GM12878 (cell line): ENCODE data around the gene MPST. TPM values are rescaled to one million over a fixed set of nuclear protein-coding genes. Genes with fewer than 3 reads are reported as not detected.

Experiments used
- ATAC-seq: fragments of 200-7000 bp; cut with Tn5 transposase; 3 replicates; pipeline ENCODE4 v1.9.1; 2020; ENCODE audit warnings: mild to moderate bottlenecking, moderate library complexity
- BruUV-seq: library from RNA; stranded (reverse); fragments of 400-500 nt; replicated peaks from 2 replicates; lab custom pipeline; 2021; lab: Mats Ljungman, UMichigan
- CTCF ChIA-PET: fragments of 300-600 bp; sonication (Branson Sonifier 250); formaldehyde crosslinking; extraction: SDS; loops from one replicate; lab custom pipeline; 2021; ENCODE audit warnings: inconsistent platforms; lab: Yijun Ruan, JAX
- POLR2A ChIA-PET: fragments of 350-600 bp; formaldehyde crosslinking; extraction: SDS; loops from one replicate; lab custom pipeline; 2021; ENCODE audit warnings: inconsistent platforms; lab: Charles Lee
- RAD21 ChIA-PET: fragments of 300-600 bp; sonication (Branson Sonifier 250); formaldehyde crosslinking; loops from one replicate; lab custom pipeline; 2023; ENCODE audit warnings: antibody characterized with exemption; ENCODE audit not compliant: unreplicated experiment; lab: Charles Lee
- SMC1A ChIA-PET: fragments of 300-600 bp; sonication (Branson Sonifier 250); formaldehyde crosslinking; loops from one replicate; lab custom pipeline; 2023; ENCODE audit not compliant: unreplicated experiment, uncharacterized antibody; lab: Charles Lee
- DNase-seq: peaks from one replicate; pipeline ENCODE4 v3.0.0-alpha.2; 2011; ENCODE audit warnings: low read depth, low spot score
- FAIRE-seq: peaks from 3 replicates; lab custom pipeline; 2011; peaks lifted over from hg19 to GRCh38; lab: Jason Lieb, UNC
- H2AFZ ChIP-seq: 2 replicates; pipeline ENCODE4 v1.6.0; 2011; ENCODE audit warnings: low read depth, low read length, control low read depth; ENCODE audit not compliant: control insufficient read depth
- H3K27ac ChIP-seq: 2 replicates; pipeline ENCODE4 v1.5.1; 2011; ENCODE audit warnings: control low read depth; ENCODE audit not compliant: control insufficient read depth, insufficient read depth
- H3K27me3 ChIP-seq, 2 experiments: replicated peaks in 1 of 2; 2 replicates each; pipeline versions ENCODE4 v1.6.0 to v1.6.1; 2011; ENCODE audit warnings: low read length in 1 of 2; ENCODE audit not compliant: control insufficient read depth in 2 of 2, insufficient read depth in 2 of 2
- H3K36me3 ChIP-seq, 2 experiments: 2 replicates each; pipeline ENCODE4 v1.5.1; 2011; ENCODE audit warnings: low read length in 1 of 2; ENCODE audit not compliant: control insufficient read depth in 2 of 2, insufficient read depth in 2 of 2
- H3K4me1 ChIP-seq: 2 replicates; pipeline ENCODE4 v1.6.1; 2011; ENCODE audit warnings: mild to moderate bottlenecking, low read length, moderate library complexity, mixed read lengths; ENCODE audit not compliant: control insufficient read depth, insufficient read depth
- H3K4me2 ChIP-seq: 2 replicates; pipeline ENCODE4 v1.6.0; 2011; ENCODE audit warnings: control low read depth; ENCODE audit not compliant: control insufficient read depth, insufficient read depth
- H3K4me3 ChIP-seq: fragments of 200-600 bp; sonication (generic); 2 replicates; pipeline ENCODE4 v1.5.1; 2016
- H3K79me2 ChIP-seq: 2 replicates; pipeline ENCODE4 v1.6.0; 2011; ENCODE audit warnings: low read length; ENCODE audit not compliant: control insufficient read depth, insufficient read depth
- H3K9ac ChIP-seq: 2 replicates; pipeline ENCODE4 v1.8.0; 2011; ENCODE audit warnings: low read length, control low read depth, mixed read lengths; ENCODE audit not compliant: control insufficient read depth, insufficient read depth
- H3K9me3 ChIP-seq: replicated peaks from 3 replicates; pipeline ENCODE4 v1.5.1; 2011; ENCODE audit warnings: mild to moderate bottlenecking, low read length; ENCODE audit not compliant: control insufficient read depth, insufficient read depth
- H4K20me1 ChIP-seq: 2 replicates; pipeline ENCODE4 v1.6.0; 2011; ENCODE audit not compliant: control insufficient read depth, insufficient read depth
- CTCF ChIP-seq, 3 experiments: IDR thresholded peaks in 2 of 3; conservative IDR thresholded peaks in 1 of 3; 2 replicates each; pipeline ENCODE4 v1.5.1; 2011; ENCODE audit warnings: low read depth in 3 of 3, low read length in 3 of 3, mild to moderate bottlenecking in 3 of 3, control low read depth in 2 of 3, moderate library complexity in 2 of 3, inconsistent platforms in 1 of 3, mixed read lengths in 1 of 3; ENCODE audit not compliant: control insufficient read depth in 2 of 3, insufficient read depth in 1 of 3; ENCODE audit errors: extremely low read depth in 1 of 3
- E4F1 ChIP-seq: fragments of 450-650 bp; IDR thresholded peaks from 2 replicates; pipeline ENCODE4 v1.6.1; 2018; ENCODE audit warnings: borderline replicate concordance, mild to moderate bottlenecking; ENCODE audit not compliant: partially characterized antibody
- NRF1 ChIP-seq: conservative IDR thresholded peaks from 2 replicates; pipeline ENCODE4 v1.6.1; 2011; ENCODE audit warnings: mild to moderate bottlenecking, low read depth, low read length, improper control_type of control experiment
- RAD21 ChIP-seq: IDR thresholded peaks from 2 replicates; pipeline ENCODE4 v1.6.1; 2011; ENCODE audit warnings: mild to moderate bottlenecking, low read depth, low read length, moderate library complexity; ENCODE audit not compliant: insufficient read depth
- RBBP5 ChIP-seq: fragments of 200-600 bp; sonication (generic); conservative IDR thresholded peaks from 2 replicates; pipeline ENCODE4 v1.6.1; 2016
- RELA ChIP-seq: fragments of 450-650 bp; IDR thresholded peaks from 2 replicates; pipeline ENCODE4 v1.8.0; 2014; ENCODE audit warnings: borderline replicate concordance; ENCODE audit not compliant: partially characterized antibody
- TARDBP ChIP-seq: IDR thresholded peaks from 2 replicates; pipeline ENCODE4 v1.6.1; 2016; ENCODE audit warnings: borderline replicate concordance
- YY1 ChIP-seq: IDR thresholded peaks from 2 replicates; pipeline ENCODE4 v1.6.1; 2011; ENCODE audit warnings: low read depth, mild to moderate bottlenecking, low read length
- WGBS: methylation state at CpG from one replicate; pipeline ENCODE4 v1.1.6; 2016; ENCODE audit warnings: low lambda C conversion rate; ENCODE audit not compliant: insufficient replicate concordance, insufficient coverage; ENCODE audit errors: missing lambda C conversion rate; 5-methylcytosine and 5-hydroxymethylcytosine counted together
- in situ Hi-C: fragments of 300-500 bp; cut with MboI; formaldehyde crosslinking; loops from 9 replicates; pipeline ENCODE4 v1.14.3; 2018; ENCODE audit warnings: mixed read lengths
- intact Hi-C: fragments of 100-400 bp; cut with micrococcal nuclease; formaldehyde crosslinking; loops from one replicate; pipeline ENCODE4 v1.14.2; 2022; ENCODE audit not compliant: unreplicated experiment
- polyA plus RNA-seq, 11 experiments: library from polyadenylated mRNA; depleted of rRNA in 4 of 11; unstranded in 6 of 11; stranded (reverse) in 5 of 11; fragments of >200 nt; fragmentation: Nextera tagmentation in 4 of 11; fragmentation: Illumina TruSeq in 1 of 11; extraction: Ambion mirVana in 4 of 11; extraction: Trizol in 1 of 11; gene quantifications; 1 replicate in 1 of 11; 2 replicates in 10 of 11; pipeline versions ENCODE4 v1.2.1 to v1.2.3, GENCODE V29; 2011 to 2016; ENCODE audit warnings: inconsistent platforms in 2 of 11, missing spikeins in 2 of 11, low read depth in 1 of 11
- total RNA-seq, 4 experiments: library from RNA; depleted of rRNA in 3 of 4; stranded (reverse); fragments of >200 nt in 3 of 4; fragmentation: Illumina TruSeq in 1 of 4; extraction: Trizol in 1 of 4; gene quantifications; 2 replicates each; pipeline versions ENCODE4 v1.2.1 to v1.2.3, GENCODE V29; 2013 to 2021

MPST gene
- total and polyA plus RNA-seq, 10 of the 15 experiments (the other 5 are each of a cell fraction or from before 2014, with no cell fraction given), result 0.95 to 88.7 (median 38.5) TPM

- Histone ChIP-seq H3K4me1 (no peaks in the 10 kb centered on the region), H3K27ac (no peak overlapping the region), H3K36me3 (no peaks in the 10 kb centered on the region)
- no peak for DNase-seq
- RAD21 ChIA-PET, result no interaction called here
- TF ChIP-seq RELA, result no peak
- TF ChIP-seq NRF1, result no peak
- no peak for TF ChIP-seq TARDBP
- TF ChIP-seq RBBP5, result no peak
- TF ChIP-seq, all 136 proteins: peak for 0
- Histone ChIP-seq H3K4me3 (no peak overlapping the region), H3K9me3 (peaks cover 7% of the 10 kb centered on the region), H3K4me2 (no peak overlapping the region), H3K27me3 (no peaks in the 10 kb centered on the region; a peak in 2 of 4 replicates), H2AFZ (no peak overlapping the region), H3K79me2 (no peaks in the 10 kb centered on the region), H3K9ac (no peak overlapping the region), H4K20me1 (no peaks in the 10 kb centered on the region)
- intact Hi-C loops (no loop called here), in situ Hi-C loops (no loop called here)
- CTCF ChIA-PET, result interaction anchor here (10.1 to 18.9 kb wide), 2 partner anchors 129 to 201 kb away, joined by 115 to 310 read pairs; partner anchors contain the start of gene NCF4
- no TSS peak for BruUV-seq
- WGBS, result 57% methylated on average over 10 of the region's 10 CpGs
- SMC1A ChIA-PET, result interaction anchor here (1.4 kb wide), 1 partner anchor 10 kb away, joined by 5 read pairs; no protein-coding TSS in a partner anchor
- POLR2A ChIA-PET, result no interaction called here
- FAIRE-seq (no peak), ATAC-seq (no peak)
These were observed 34.2 kb upstream of the MPST start for GRCh38 chr22:36985211-36985889.

- TF ChIP-seq CTCF (IDR thresholded peaks at IDR 0.05 in 2 of 3, conservative IDR thresholded peaks at IDR 0.05 in 1 of 3; ENCODE audit: control insufficient read depth in 2 of 3, extremely low read depth in 1 of 3, insufficient read depth in 1 of 3, low read depth in 3 of 3, low read length in 3 of 3), result peak; percentile 23 to 80 (median 61); a peak in 5 of 6 replicates
- peak; percentile 38; the same call in 1 of the 2 replicates for TF ChIP-seq RAD21
- no peak for TF ChIP-seq YY1
- no peak for TF ChIP-seq E4F1
- DNase-seq (no peak), FAIRE-seq (no peak), ATAC-seq (no peak; the same call in 2 of the 3 replicates)
- POLR2A ChIA-PET, result no interaction called here
- BruUV-seq, result no TSS peak
- Histone ChIP-seq H3K27me3 (no peaks in the 10 kb centered on the region; a peak in 3 of 4 replicates), H3K79me2 (no peaks in the 10 kb centered on the region), H3K4me2 (no peak overlapping the region), H3K27ac (no peak overlapping the region), H3K9ac (no peak overlapping the region), H3K9me3 (peaks cover 7% of the 10 kb centered on the region), H3K36me3 (no peaks in the 10 kb centered on the region), H2AFZ (no peak overlapping the region), H4K20me1 (no peaks in the 10 kb centered on the region), H3K4me1 (no peaks in the 10 kb centered on the region), H3K4me3 (no peak overlapping the region)
- SMC1A ChIA-PET, result interaction anchor here (1.1 to 1.7 kb wide), 2 partner anchors 8 to 213 kb away, joined by 4 read pairs; no protein-coding TSS in a partner anchor
- intact Hi-C loops (no loop called here), in situ Hi-C loops (no loop called here)
- WGBS, result 27% methylated on average over 8 of the region's 8 CpGs
- CTCF ChIA-PET, result interaction anchor here (1.1 to 1.7 kb wide), 3 partner anchors 9 to 276 kb away, joined by 4 to 7 read pairs (median 5); no protein-coding TSS in a partner anchor
- RAD21 ChIA-PET, result interaction anchor here (1.5 kb wide), 1 partner anchor 211 kb away, joined by 5 read pairs; no protein-coding TSS in a partner anchor
These were observed 33.2 kb upstream of the MPST start for GRCh38 chr22:36986242-36986821.
